IMR-90 (cell line): ENCODE data around the gene TRIP4. TPM values are rescaled to one million over a fixed set of nuclear protein-coding genes. Genes with fewer than 3 reads are reported as not detected.

Source experiments
- ATAC-seq: fragments of 200-7000 bp; cut with Tn5 transposase; 2 replicates; pipeline ENCODE4 v1.9.1; 2020; ENCODE audit warnings: low read depth, mild to moderate bottlenecking, moderate library complexity
- BruUV-seq: library from RNA; stranded (reverse); fragments of 400-500 nt; replicated peaks from 2 replicates; lab custom pipeline; 2021; lab: Mats Ljungman, UMichigan
- CTCF ChIA-PET: fragments of 300-600 bp; formaldehyde crosslinking; extraction: SDS; loops from one replicate; lab custom pipeline; 2021; ENCODE audit warnings: antibody characterized with exemption; lab: Yijun Ruan, JAX
- POLR2A ChIA-PET: fragments of 300-600 bp; sonication (Branson Sonifier 250); formaldehyde crosslinking; loops from one replicate; lab custom pipeline; 2022; ENCODE audit warnings: antibody characterized with exemption; ENCODE audit not compliant: unreplicated experiment; lab: Charles Lee
- DNase-seq: peaks from one replicate; pipeline ENCODE4 v3.0.0; 2013
- H2AFZ ChIP-seq: replicated peaks from 2 replicates; pipeline ENCODE3; 2013; ENCODE audit warnings: low read length, mild to moderate bottlenecking; ENCODE audit not compliant: poor library complexity
- H2AK5ac ChIP-seq: 2 replicates; pipeline ENCODE4 v1.6.1; 2013; ENCODE audit warnings: low read depth, low read length, inconsistent platforms
- H2AK9ac ChIP-seq: replicated peaks from 2 replicates; pipeline ENCODE3; 2013; ENCODE audit warnings: mild to moderate bottlenecking, low read depth, low read length, moderate library complexity; ENCODE audit not compliant: poor library complexity
- H2BK120ac ChIP-seq: 2 replicates; pipeline ENCODE4 v1.6.1; 2013; ENCODE audit warnings: low read depth, low read length, inconsistent platforms
- H2BK15ac ChIP-seq: 3 replicates; pipeline ENCODE4 v1.6.1; 2013; ENCODE audit warnings: low read depth, low read length, inconsistent platforms
- H2BK20ac ChIP-seq: 2 replicates; pipeline ENCODE4 v1.6.1; 2013; ENCODE audit warnings: low read depth, mild to moderate bottlenecking, inconsistent platforms, low read length, moderate library complexity
- H2BK5ac ChIP-seq: 2 replicates; pipeline ENCODE4 v1.6.1; 2013; ENCODE audit warnings: mild to moderate bottlenecking, low read depth, low read length, inconsistent platforms; ENCODE audit not compliant: poor library complexity, severe bottlenecking
- H3K14ac ChIP-seq: replicated peaks from 2 replicates; pipeline ENCODE4 v1.6.1; 2013; ENCODE audit warnings: low read depth, low read length, inconsistent platforms
- H3K18ac ChIP-seq: 2 replicates; pipeline ENCODE4 v1.6.1; 2013; ENCODE audit warnings: low read depth, low read length, control low read depth
- H3K23ac ChIP-seq: 2 replicates; pipeline ENCODE4 v1.6.1; 2013; ENCODE audit warnings: low read depth, low read length, inconsistent platforms
- H3K27ac ChIP-seq: 2 replicates; pipeline ENCODE4 v1.5.1; 2013; ENCODE audit warnings: mild to moderate bottlenecking, control low read depth, low read length; ENCODE audit not compliant: insufficient read depth
- H3K27me3 ChIP-seq: 2 replicates; pipeline ENCODE4 v1.6.1; 2013; ENCODE audit warnings: low read length; ENCODE audit not compliant: control insufficient read depth, insufficient read depth
- H3K36me3 ChIP-seq: 2 replicates; pipeline ENCODE4 v1.6.1; 2013; ENCODE audit warnings: low read length, mixed read lengths; ENCODE audit not compliant: control insufficient read depth, insufficient read depth
- H3K4ac ChIP-seq: 2 replicates; pipeline ENCODE4 v1.6.1; 2013; ENCODE audit warnings: low read depth, low read length, inconsistent platforms
- H3K4me1 ChIP-seq: 2 replicates; pipeline ENCODE4 v1.6.1; 2013; ENCODE audit warnings: low read length, mixed read lengths; ENCODE audit not compliant: control insufficient read depth, insufficient read depth
- H3K4me2 ChIP-seq: 2 replicates; pipeline ENCODE4 v1.6.1; 2013; ENCODE audit warnings: low read depth, mild to moderate bottlenecking, control low read depth, low read length, moderate library complexity
- H3K4me3 ChIP-seq: 2 replicates; pipeline ENCODE4 v1.5.1; 2013; ENCODE audit warnings: low read depth, mild to moderate bottlenecking, control low read depth, low read length, moderate library complexity; ENCODE audit not compliant: insufficient read depth
- H3K56ac ChIP-seq: 2 replicates; pipeline ENCODE4 v1.6.1; 2013; ENCODE audit warnings: low read length, inconsistent platforms; ENCODE audit not compliant: insufficient read depth; ENCODE audit errors: extremely low read depth
- H3K79me1 ChIP-seq, 2 experiments: 2 replicates each; pipeline ENCODE4 v1.6.1; 2013; ENCODE audit warnings: low read length in 2 of 2, inconsistent platforms in 1 of 2, low read depth in 1 of 2
- H3K9ac ChIP-seq: 2 replicates; pipeline ENCODE4 v1.6.1; 2013; ENCODE audit warnings: low read depth, low read length, control low read depth
- H3K9me1 ChIP-seq: 2 replicates; pipeline ENCODE4 v1.6.1; 2013; ENCODE audit warnings: low read length, inconsistent platforms; ENCODE audit not compliant: insufficient read depth
- H3K9me3 ChIP-seq: 2 replicates; pipeline ENCODE4 v1.6.1; 2013; ENCODE audit warnings: low read length; ENCODE audit not compliant: control insufficient read depth, insufficient read depth
- H4K20me1 ChIP-seq: 2 replicates; pipeline ENCODE4 v1.6.1; 2013; ENCODE audit warnings: low read length, inconsistent platforms; ENCODE audit not compliant: insufficient read depth
- H4K5ac ChIP-seq: 2 replicates; pipeline ENCODE4 v1.6.1; 2013; ENCODE audit warnings: mild to moderate bottlenecking, low read depth, low read length, control low read depth
- H4K8ac ChIP-seq, 2 experiments: 2 replicates each; pipeline ENCODE4 v1.6.1; 2013; ENCODE audit warnings: low read depth in 2 of 2, low read length in 2 of 2, control low read depth in 1 of 2, inconsistent platforms in 1 of 2
- H4K91ac ChIP-seq: 2 replicates; pipeline ENCODE4 v1.6.1; 2013; ENCODE audit warnings: low read depth, low read length, inconsistent platforms; ENCODE audit not compliant: insufficient read depth
- FOS ChIP-seq: fragments of 150-350 bp; IDR thresholded peaks from 2 replicates; pipeline ENCODE4 v1.6.1; 2016; ENCODE audit warnings: low read depth, low read length
- MAFK ChIP-seq: IDR thresholded peaks from 2 replicates; pipeline ENCODE4 v1.6.1; 2012; ENCODE audit warnings: low read depth, low read length, improper control_type of control experiment
- NFE2L2 ChIP-seq: fragments of 150-350 bp; IDR thresholded peaks from 2 replicates; pipeline ENCODE4 v1.6.1; 2016; ENCODE audit warnings: low read depth, mild to moderate bottlenecking, low read length
- WGBS, 2 experiments: methylation state at CpG; one replicate each; pipeline versions ENCODE4 v1.1.5 to v1.1.7; 2013; ENCODE audit warnings: missing lambda C conversion rate in 2 of 2; ENCODE audit not compliant: insufficient read length in 1 of 2; ENCODE audit errors: extremely low coverage in 2 of 2; 5-methylcytosine and 5-hydroxymethylcytosine counted together
- dilution Hi-C: fragments of 300-500 bp; cut with HindIII; formaldehyde crosslinking; loops from one replicate; pipeline ENCODE4 v1.14.3; 2018; ENCODE audit warnings: low sequenced_read_pairs; ENCODE audit not compliant: unreplicated experiment
- in situ Hi-C: fragments of 300-500 bp; cut with MboI; formaldehyde crosslinking; loops from 3 replicates; pipeline ENCODE4 v1.14.3; 2019; ENCODE audit warnings: low sequenced_read_pairs, inconsistent platforms, mixed read lengths
- intact Hi-C: fragments of 100-400 bp; cut with micrococcal nuclease; formaldehyde crosslinking; loops from 2 replicates; pipeline ENCODE4 v1.10.0; 2022
- polyA plus RNA-seq, 3 experiments: library from polyadenylated mRNA; depleted of rRNA; stranded (reverse); fragments of >200 nt; gene quantifications; 2 replicates each; pipeline ENCODE4 v1.2.3, GENCODE V29; 2012; ENCODE audit warnings: low replicate concordance in 1 of 3
- total RNA-seq: library from RNA; depleted of rRNA; stranded (reverse); fragments of >200 nt; gene quantifications from 2 replicates; pipeline ENCODE4 v1.2.3, GENCODE V29; 2012

TRIP4 gene
- total and polyA plus RNA-seq, 2 of the 4 experiments (the other 2 are of a cell fraction): 13.1 to 19.4 TPM

- dilution Hi-C loops (no loop called here), in situ Hi-C loops (no loop called here), intact Hi-C loops (no loop called here)
- Histone ChIP-seq H3K36me3 (peaks cover 10% of the 10 kb centered on the region), H3K18ac (peak overlapping the region; percentile 8; the same call in 1 of the 2 replicates), H3K9me3 (no peaks in the 10 kb centered on the region), H3K27me3 (no peaks in the 10 kb centered on the region), H4K20me1 (no peaks in the 10 kb centered on the region), H3K14ac (peak overlapping the region; percentile 84), H4K5ac (peak overlapping the region; percentile 6; the same call in 1 of the 2 replicates), H3K9me1 (peaks cover 12% of the 10 kb centered on the region), H2BK120ac (peak overlapping the region; percentile 92), H3K4me1 (peaks cover 8% of the 10 kb centered on the region), H3K9ac (no peak overlapping the region), H2BK5ac (peak overlapping the region; percentile 74), H4K91ac (peak overlapping the region; percentile 60; the same call in 1 of the 2 replicates), H3K4me3 (no peak overlapping the region; the same call in 1 of the 2 replicates), H3K79me1 (peaks cover 8 to 38% of the 10 kb centered on the region in 2 experiments; a peak in 3 of 4 replicates), H2BK20ac (peak overlapping the region; percentile 77), H4K8ac (peak overlapping the region; percentile 40 to 61; a peak in 2 of 4 replicates), H2AK9ac (no peak overlapping the region), H2BK15ac (peak overlapping the region; percentile 53; the same call in 2 of the 3 replicates), H2AFZ (no peak overlapping the region), H2AK5ac (peak overlapping the region; percentile 36; the same call in 1 of the 2 replicates), H3K4me2 (peak overlapping the region; percentile 80; the same call in 1 of the 2 replicates), H3K4ac (peak overlapping the region; percentile 78), H3K27ac (peak overlapping the region; percentile 85), H3K56ac (0 out of 2 replicates have a peak overlapping the region, but pooled peaks have one; percentile 16), H3K23ac (no peak overlapping the region; the same call in 1 of the 2 replicates)
- CTCF ChIA-PET: interaction anchor here (1.3 kb wide), 1 partner anchor 14 kb away, joined by 10 read pairs; no protein-coding TSS in a partner anchor
- ATAC-seq (peak; percentile 92), DNase-seq (peak; percentile 92)
- POLR2A ChIA-PET: no interaction called here
- peak; percentile 54; the same call in 1 of the 2 replicates for TF ChIP-seq FOS
- 0 out of 2 replicates have a peak, but pooled peaks have one; percentile 1 for TF ChIP-seq MAFK
- no peak for TF ChIP-seq NFE2L2
- no CpG with 5 or more reads among the region's 3 CpGs for WGBS, 2 experiments
- BruUV-seq: no TSS peak
Measured at GRCh38 chr15:64443747-64444621, 56.3 kb downstream of the TRIP4 start.
